B cell (primary cell): ENCODE results near the gene PRSS53.

Experiments
- EZH2 ChIP-seq: IDR thresholded peaks from 2 replicates; pipeline ENCODE4 v1.6.1; 2012; ENCODE audit warnings: borderline replicate concordance, low read depth, mild to moderate bottlenecking, moderate library complexity, low read length; ENCODE audit not compliant: insufficient read depth, poor library complexity, severe bottlenecking
- TF ChIP-seq, protein P1 (sequence below): fragments of 200-600 bp; IDR thresholded peaks from one replicate; pipeline ENCODE4 v1.8.0; 2022; ENCODE audit warnings: antibody characterized with exemption, mild to moderate bottlenecking

DNA sequence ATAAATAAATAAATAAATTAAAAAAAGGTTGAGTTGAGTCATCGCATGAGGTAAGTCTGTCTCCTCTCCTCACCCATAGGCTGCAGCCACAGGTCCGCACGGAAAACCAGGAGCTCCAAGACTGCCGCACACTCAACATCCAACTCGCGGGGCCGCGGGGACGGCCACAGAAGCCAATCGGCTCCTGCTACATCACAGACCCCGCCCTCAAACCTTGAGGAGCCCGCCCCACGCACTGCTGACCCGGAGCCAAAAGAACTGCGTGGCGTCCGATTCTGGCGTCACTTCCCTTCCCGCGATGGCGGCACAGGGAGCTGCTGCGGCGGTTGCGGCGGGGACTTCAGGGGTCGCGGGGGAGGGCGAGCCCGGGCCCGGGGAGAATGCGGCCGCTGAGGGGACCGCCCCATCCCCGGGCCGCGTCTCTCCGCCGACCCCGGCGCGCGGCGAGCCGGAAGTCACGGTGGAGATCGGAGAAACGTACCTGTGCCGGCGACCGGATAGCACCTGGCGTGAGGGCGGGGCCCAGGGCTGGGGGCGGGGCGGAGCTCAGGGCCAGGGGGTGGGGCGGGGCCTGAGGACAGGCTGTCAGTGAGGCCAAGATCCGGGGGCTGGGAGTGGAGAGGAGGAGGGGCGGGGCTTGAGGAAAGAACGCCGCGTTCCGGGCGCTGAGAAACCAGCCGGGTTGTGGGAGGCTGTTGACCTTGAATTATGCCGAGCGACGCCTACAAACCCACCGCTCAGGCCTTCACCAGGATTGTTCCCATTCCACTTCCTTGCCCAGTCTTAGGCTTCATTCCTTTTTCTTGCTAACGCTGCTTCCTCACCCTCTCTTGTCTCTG, 28.9 kb upstream of the PRSS53 start, which contains the start of gene KAT8:
- TF ChIP-seq, protein P1, sequence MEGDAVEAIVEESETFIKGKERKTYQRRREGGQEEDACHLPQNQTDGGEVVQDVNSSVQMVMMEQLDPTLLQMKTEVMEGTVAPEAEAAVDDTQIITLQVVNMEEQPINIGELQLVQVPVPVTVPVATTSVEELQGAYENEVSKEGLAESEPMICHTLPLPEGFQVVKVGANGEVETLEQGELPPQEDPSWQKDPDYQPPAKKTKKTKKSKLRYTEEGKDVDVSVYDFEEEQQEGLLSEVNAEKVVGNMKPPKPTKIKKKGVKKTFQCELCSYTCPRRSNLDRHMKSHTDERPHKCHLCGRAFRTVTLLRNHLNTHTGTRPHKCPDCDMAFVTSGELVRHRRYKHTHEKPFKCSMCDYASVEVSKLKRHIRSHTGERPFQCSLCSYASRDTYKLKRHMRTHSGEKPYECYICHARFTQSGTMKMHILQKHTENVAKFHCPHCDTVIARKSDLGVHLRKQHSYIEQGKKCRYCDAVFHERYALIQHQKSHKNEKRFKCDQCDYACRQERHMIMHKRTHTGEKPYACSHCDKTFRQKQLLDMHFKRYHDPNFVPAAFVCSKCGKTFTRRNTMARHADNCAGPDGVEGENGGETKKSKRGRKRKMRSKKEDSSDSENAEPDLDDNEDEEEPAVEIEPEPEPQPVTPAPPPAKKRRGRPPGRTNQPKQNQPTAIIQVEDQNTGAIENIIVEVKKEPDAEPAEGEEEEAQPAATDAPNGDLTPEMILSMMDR, result no peak
- no peak for TF ChIP-seq EZH2
